ENCODE measurements around the gene POU4F2.

POU4F2 gene

DNA sequence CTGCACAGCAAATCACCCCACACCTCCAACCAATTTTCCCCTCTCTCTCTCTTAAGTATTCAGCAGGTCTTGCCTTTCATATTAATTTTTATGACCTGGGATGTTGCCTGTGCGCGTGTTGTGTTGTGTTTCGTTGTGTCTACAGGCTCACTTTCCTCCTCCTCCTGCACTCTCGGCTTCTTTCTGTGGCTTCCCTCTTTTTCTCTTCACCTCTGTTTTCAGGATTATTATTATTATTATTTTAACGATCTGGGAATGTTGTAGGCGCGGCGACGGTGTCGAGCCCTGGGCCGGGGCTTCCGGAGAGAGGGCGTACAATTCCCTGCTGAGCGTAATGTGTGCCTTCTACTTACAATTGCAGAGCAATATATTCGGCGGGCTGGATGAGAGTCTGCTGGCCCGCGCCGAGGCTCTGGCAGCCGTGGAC is 826 bp downstream of the POU4F2 start:
- TF ChIP-seq FOXP2 (optimal IDR thresholded peaks at IDR 0.05; ENCODE audit: borderline replicate concordance, extremely low read depth, extremely low read length, insufficient read depth) (no peak), SIN3A (IDR thresholded peaks at IDR 0.05; ENCODE audit: borderline replicate concordance, insufficient read depth, low read length) (no peak), POLR2AphosphoS5 (IDR thresholded peaks at IDR 0.05; ENCODE audit: low read depth, low read length) (no peak), TAF1 (IDR thresholded peaks at IDR 0.05; ENCODE audit: borderline replicate concordance, insufficient read depth, low read length) (no peak)
- TF ChIP-seq, protein P1, sequence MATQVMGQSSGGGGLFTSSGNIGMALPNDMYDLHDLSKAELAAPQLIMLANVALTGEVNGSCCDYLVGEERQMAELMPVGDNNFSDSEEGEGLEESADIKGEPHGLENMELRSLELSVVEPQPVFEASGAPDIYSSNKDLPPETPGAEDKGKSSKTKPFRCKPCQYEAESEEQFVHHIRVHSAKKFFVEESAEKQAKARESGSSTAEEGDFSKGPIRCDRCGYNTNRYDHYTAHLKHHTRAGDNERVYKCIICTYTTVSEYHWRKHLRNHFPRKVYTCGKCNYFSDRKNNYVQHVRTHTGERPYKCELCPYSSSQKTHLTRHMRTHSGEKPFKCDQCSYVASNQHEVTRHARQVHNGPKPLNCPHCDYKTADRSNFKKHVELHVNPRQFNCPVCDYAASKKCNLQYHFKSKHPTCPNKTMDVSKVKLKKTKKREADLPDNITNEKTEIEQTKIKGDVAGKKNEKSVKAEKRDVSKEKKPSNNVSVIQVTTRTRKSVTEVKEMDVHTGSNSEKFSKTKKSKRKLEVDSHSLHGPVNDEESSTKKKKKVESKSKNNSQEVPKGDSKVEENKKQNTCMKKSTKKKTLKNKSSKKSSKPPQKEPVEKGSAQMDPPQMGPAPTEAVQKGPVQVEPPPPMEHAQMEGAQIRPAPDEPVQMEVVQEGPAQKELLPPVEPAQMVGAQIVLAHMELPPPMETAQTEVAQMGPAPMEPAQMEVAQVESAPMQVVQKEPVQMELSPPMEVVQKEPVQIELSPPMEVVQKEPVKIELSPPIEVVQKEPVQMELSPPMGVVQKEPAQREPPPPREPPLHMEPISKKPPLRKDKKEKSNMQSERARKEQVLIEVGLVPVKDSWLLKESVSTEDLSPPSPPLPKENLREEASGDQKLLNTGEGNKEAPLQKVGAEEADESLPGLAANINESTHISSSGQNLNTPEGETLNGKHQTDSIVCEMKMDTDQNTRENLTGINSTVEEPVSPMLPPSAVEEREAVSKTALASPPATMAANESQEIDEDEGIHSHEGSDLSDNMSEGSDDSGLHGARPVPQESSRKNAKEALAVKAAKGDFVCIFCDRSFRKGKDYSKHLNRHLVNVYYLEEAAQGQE (IDR thresholded peaks at IDR 0.05; ENCODE audit: insufficient read depth in 1 of 2, low read depth in 2 of 2, low read length in 2 of 2), result no peak

DNA sequence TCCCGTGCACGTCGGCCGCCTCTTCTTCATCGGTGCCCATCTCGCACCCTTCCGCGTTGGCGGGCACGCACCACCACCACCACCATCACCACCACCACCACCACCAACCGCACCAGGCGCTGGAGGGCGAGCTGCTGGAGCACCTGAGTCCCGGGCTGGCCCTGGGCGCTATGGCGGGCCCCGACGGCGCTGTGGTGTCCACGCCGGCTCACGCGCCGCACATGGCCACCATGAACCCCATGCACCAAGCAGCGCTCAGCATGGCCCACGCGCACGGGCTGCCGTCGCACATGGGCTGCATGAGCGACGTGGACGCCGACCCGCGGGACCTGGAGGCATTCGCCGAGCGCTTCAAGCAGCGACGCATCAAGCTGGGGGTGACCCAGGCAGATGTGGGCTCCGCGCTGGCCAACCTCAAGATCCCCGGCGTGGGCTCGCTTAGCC is 1.4 kb downstream of the POU4F2 start:
- TF ChIP-seq SIN3A (IDR thresholded peaks at IDR 0.05; ENCODE audit: borderline replicate concordance, insufficient read depth, low read length) (no peak), TAF1 (IDR thresholded peaks at IDR 0.05; ENCODE audit: borderline replicate concordance, insufficient read depth, low read length) (no peak), POLR2AphosphoS5 (IDR thresholded peaks at IDR 0.05; ENCODE audit: low read depth, low read length) (no peak), FOXP2 (optimal IDR thresholded peaks at IDR 0.05; ENCODE audit: borderline replicate concordance, extremely low read depth, extremely low read length, insufficient read depth) (no peak)
- TF ChIP-seq, protein P1 (IDR thresholded peaks at IDR 0.05; ENCODE audit: insufficient read depth in 1 of 2, low read depth in 2 of 2, low read length in 2 of 2), result no peak

DNA sequence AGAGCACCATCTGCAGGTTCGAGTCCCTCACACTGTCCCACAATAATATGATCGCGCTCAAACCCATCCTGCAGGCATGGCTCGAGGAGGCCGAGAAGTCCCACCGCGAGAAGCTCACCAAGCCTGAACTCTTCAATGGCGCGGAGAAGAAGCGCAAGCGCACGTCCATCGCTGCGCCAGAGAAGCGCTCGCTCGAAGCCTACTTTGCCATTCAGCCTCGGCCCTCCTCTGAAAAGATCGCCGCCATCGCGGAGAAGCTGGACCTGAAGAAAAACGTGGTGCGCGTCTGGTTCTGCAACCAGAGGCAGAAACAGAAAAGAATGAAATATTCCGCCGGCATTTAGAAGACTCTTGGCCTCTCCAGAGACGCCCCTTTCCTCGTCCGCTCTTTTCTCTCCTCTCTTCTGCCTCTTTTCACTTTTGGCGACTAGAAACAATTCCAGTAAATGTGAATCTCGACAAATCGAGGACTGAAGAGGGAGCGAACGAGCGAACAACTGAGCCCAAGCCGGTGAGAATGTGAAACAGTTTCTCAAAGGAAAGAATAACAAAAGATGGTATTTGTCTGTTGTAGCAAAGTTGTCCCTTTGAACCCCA is 1.9 kb downstream of the POU4F2 start:
- no peak for TF ChIP-seq FOXP2 (optimal IDR thresholded peaks at IDR 0.05; ENCODE audit: borderline replicate concordance, extremely low read depth, extremely low read length, insufficient read depth)

DNA sequence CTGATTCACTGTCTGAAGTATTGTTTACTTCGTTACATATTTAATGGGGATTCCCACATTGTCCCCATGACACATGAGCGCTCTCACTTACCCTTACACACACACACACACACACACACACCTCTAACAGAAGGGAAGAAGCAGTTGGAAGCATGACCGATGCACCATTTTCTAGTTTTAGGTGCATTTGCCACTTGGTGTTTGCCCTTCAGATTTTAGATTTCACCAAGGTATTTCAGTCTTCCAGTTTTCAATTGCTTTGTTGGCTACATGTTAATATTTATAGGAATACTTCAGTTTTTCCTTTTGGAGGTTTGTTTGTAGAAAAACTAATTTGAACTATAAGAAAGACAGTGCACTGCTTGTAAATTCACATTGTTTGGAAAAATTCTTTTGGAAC is 3.1 kb downstream of the POU4F2 start:
- no peak for TF ChIP-seq TAF1 (IDR thresholded peaks at IDR 0.05; ENCODE audit: borderline replicate concordance, insufficient read depth, low read length)
- no peak for TF ChIP-seq FOXP2 (optimal IDR thresholded peaks at IDR 0.05; ENCODE audit: borderline replicate concordance, extremely low read depth, extremely low read length, insufficient read depth)
- TF ChIP-seq, protein P1 (IDR thresholded peaks at IDR 0.05; ENCODE audit: insufficient read depth in 1 of 2, low read depth in 2 of 2, low read length in 2 of 2), result no peak
- no peak for TF ChIP-seq POLR2AphosphoS5 (IDR thresholded peaks at IDR 0.05; ENCODE audit: low read depth, low read length)
- TF ChIP-seq SIN3A (IDR thresholded peaks at IDR 0.05; ENCODE audit: borderline replicate concordance, insufficient read depth, low read length), result no peak

DNA sequence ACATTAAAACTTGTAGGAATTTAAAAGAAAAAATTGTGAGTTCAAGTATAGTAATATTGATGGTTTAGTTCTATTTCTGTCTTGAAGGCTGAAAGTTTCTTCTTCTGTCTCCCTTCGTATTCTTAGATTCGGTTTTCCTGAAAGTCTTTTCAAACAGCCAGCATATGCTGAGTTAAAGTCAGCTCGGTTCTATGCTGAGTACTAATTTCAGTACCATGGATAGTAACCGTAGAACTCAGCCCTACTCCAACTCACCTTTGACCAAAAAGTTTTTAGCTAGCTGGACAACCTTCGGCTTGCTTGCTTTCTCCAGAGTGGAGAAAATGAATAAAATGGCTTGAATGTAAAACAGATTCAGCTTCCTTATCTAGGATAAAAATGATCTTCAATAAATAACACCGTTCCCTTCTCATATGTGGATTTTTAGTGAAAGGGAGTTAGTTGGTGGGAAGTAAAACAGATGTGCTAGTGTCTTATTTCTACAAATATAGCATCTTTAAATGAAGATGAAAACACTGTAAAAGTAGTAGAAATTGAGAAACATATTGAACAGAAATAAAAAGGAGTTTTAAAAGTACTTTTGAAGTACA is 5.2 kb downstream of the POU4F2 start:
- no peak for TF ChIP-seq SIN3A (IDR thresholded peaks at IDR 0.05; ENCODE audit: borderline replicate concordance, insufficient read depth, low read length)
- no peak for TF ChIP-seq FOXP2 (optimal IDR thresholded peaks at IDR 0.05; ENCODE audit: borderline replicate concordance, extremely low read depth, extremely low read length, insufficient read depth)
- TF ChIP-seq, protein P1 (IDR thresholded peaks at IDR 0.05; ENCODE audit: insufficient read depth in 1 of 2, low read depth in 2 of 2, low read length in 2 of 2), result peak; percentile 87 to 98
